AG20443 (cell line): ENCODE data around the gene MIA2.
"Not testable (repeated sequence)": the region's sequence is repeated elsewhere in the genome, so short reads cannot be mapped to it uniquely, and the experiment has no call there.

ENCODE experiments used
- DNase-seq: peaks from one replicate; pipeline ENCODE4 v3.0.0; 2012; ENCODE audit warnings: low spot score, mixed read lengths

Gene MIA2

GRCh38 chr14:39231751-39232553 is 1.8 kb upstream of the MIA2 start:
- not testable (repeated sequence) for DNase-seq

DNA sequence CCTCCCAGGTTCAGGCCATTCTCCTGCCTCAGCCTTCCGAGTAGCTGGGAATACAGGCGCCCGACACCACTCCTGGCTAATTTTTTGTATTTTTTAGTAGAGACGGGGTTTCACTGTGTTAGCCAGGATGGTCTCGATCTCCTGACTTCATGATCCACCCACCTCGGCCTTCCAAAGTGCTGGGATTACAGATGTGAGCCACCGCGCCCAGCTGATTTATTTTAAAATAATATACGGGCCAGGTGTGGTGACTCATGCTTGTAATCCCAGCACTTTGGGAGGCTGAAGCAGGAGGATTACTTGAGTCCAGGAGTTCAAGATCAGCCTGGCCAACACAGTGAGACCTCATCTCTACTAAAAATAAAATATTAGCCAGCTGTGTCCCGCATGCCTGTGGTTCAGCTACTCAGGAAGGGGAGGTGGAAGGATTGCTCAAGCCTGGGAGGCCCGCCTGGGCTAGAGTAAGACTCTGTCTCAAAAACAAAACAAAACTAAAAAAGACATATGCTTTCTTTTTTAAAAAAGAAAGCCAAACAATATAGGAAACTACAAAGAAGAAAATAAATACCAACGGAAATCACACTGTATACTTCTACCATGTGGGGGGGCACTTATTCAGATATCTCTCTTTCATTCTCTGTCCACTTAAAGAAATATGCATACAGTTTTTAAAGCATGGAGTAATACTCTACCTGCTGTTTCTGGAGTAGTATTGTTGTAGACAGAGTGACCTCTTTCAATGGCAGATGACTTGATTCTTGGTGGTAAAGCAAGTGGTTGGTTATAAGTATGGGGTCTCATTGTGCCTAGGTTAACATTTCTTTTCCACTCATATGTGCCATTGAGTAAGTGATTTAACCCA is 930 bp upstream of the MIA2 start:
- DNase-seq: peak; percentile 76

DNA sequence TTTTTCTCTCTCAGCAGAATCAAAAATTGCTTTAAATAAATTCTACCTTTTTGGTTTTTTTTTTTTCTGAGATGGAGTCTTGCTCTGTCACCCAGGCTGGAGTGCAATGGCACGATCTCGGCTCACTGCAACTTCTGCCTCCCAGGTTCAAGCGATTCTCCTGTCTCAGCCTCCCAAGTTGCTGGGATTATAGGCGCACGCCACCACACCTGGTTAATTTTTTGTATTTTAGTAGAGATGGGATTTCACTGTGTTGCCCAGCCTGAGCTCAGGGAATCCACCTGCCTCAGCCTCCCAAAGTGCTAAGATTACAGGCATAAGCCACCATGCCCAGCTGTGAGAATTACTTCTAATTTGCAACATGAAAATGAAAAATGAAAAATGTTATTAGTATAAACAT is 1.3 kb downstream of the MIA2 start:
- DNase-seq: not testable (repeated sequence)

DNA sequence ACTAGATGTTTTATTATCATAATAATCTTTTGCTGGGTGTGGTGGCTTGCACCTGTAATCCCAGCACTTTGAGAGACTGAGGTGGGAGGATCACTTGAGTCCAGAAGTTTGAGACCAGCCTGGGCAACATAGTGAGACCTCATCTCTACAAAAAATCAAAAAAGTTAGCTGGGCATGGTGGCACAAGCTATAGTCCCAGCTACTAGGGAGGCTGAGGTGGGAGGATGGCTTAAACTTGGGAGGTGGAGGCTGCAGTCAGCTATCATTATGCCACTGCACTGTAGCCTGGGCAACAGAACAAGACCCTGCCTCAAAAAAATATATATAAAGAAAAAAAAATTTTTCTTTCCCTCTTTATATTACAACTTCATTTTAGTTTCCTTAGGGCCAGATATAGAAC is 1.8 kb downstream of the MIA2 start:
- DNase-seq: not testable (repeated sequence)

DNA sequence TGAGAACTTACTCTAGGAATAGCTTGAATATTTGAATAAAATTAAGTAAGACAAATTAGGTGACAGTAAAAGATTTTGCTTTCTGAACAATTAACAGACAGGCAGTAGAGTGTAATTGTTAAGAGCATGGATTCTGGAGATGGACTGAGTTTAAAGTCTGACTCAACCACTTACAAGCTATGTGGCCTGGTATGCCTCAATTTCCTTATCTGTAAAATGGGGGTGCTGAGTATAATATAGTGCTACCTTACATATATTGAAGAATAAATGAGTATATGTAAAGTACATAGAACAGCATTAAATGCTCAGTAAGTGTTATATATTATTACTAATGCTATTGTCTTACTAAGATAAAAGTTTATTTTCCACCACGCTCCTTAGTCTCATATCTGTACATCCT is 7.1 kb downstream of the MIA2 start:
- DNase-seq: no peak

GRCh38 chr14:39241637-39242036 is 7.9 kb downstream of the MIA2 start:
- DNase-seq: no peak

- DNase-seq: no peak
These were observed 10.1 kb downstream of the MIA2 start for GRCh38 chr14:39243831-39244230.

GRCh38 chr14:39246618-39247017 is 12.9 kb downstream of the MIA2 start:
- no peak for DNase-seq

- peak; percentile 83 for DNase-seq
These were observed 13.5 kb downstream of the MIA2 start for GRCh38 chr14:39247256-39247655.

DNA sequence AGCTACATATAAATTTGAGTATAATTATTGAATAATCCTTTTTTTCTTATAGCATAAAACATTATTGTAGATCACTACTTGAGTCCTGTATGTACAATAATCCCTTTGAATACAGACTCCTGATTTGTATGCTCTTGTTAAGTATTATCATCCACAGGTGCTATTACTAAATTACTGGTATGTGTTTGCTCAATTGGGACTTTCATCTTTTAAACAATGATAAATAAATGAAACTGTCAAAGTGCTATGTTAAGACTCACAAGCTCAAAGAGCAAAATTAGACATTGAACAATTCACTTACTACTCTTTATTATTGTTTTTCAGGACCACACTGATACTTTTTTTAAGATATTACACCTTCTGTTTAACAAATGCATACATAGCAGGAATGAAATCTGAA is 17.8 kb downstream of the MIA2 start:
- DNase-seq: no peak

GRCh38 chr14:39257388-39257787 is 23.7 kb downstream of the MIA2 start:
- not testable (repeated sequence) for DNase-seq

DNA sequence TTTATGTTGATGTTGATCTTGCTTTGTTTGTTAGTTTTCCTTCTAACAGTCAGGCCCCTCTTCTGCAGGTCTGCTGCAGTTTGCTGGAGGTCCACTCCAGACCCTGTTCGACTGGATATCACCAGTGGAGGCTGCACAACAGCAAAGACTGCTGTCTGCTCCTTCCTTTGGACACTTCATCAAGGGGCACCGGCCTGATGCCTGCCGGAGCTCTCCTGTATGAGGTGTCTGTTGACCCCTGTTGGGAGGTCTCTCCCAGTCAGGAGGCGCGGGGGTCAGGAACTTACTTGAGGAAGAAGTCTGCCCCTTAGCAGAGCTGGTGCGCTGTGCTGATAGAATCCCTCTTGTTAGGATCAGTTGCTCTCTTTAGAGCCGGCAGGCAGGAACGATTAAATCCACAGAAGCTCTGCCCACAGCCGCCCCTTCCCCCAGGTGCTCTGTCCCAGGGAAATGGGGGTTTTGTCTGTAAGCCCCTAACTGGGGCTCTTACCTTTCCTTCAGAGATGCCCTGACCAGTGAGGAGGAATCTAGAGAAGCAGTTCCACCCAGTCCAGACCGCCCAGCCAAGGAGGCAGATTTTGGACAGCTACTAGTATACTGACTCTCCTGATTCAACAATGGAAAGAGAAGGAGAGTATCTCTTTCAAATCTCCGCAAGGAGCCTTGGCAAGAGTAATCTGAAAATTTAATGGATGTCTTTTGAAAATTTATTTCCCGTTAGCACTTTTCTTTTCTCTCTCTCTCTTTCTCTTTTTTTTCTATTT is 25.2 kb downstream of the MIA2 start:
- DNase-seq: no peak

DNA sequence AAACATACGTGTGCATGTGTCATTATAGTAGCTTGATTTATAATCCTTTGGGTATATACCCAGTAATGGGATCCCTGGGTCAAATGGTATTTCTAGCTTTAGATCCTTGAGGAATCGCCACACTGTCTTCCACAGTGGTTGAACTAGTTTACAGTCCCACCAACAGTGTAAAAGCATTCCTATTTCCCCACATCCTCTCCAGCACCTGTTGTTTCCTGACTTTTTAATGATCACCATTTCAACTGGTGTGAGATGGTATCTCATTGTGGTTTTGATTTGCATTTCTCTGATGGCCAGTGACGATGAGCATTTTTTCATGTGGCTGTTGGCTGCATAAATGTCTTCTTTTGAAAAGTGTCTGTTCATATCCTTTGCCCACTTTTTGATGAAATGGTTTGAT is 26.4 kb downstream of the MIA2 start:
- DNase-seq: not testable (repeated sequence)

DNA sequence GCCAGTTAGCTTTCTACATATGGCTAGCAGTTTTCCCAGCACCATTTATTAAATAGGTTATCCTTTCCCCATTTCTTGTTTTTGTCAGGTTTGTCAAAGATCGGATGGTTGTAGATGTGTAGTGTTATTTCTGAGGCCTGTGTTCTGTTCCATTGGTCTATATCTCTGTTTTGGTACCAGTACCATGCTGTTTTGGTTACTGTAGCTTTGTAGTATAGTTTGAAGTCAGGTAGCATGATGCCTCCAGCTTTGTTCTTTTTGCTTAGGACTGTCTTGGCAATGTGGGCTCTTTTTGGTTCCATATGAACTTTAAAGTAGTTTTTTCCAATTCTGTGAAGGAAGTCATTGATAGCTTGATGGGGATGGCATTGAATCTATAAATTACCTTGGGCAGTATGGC is 28.5 kb downstream of the MIA2 start:
- DNase-seq: not testable (repeated sequence)

- no peak for DNase-seq
These were observed 30.3 kb downstream of the MIA2 start for GRCh38 chr14:39264057-39264456.

DNA sequence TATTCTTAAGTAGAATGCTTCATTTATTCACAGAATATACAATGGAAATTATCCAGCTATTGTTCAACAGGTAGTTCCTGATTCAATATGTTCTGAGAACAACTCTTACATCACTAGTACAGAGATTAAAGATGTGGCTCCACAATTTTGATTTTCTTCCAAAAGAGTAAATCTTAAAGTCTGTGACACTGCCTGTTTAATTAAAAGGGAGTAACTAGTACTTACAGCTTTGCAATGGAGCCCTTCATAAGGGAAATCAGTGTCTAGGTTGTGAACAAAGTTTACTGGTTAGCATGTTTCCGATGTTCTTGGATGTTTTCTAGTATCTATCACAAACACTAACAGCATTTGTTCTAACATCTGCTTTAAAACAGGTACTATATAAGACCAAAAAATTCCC is 30.8 kb downstream of the MIA2 start:
- no peak for DNase-seq

- no peak for DNase-seq
These were observed 31.3 kb downstream of the MIA2 start for GRCh38 chr14:39265033-39265432.

DNA sequence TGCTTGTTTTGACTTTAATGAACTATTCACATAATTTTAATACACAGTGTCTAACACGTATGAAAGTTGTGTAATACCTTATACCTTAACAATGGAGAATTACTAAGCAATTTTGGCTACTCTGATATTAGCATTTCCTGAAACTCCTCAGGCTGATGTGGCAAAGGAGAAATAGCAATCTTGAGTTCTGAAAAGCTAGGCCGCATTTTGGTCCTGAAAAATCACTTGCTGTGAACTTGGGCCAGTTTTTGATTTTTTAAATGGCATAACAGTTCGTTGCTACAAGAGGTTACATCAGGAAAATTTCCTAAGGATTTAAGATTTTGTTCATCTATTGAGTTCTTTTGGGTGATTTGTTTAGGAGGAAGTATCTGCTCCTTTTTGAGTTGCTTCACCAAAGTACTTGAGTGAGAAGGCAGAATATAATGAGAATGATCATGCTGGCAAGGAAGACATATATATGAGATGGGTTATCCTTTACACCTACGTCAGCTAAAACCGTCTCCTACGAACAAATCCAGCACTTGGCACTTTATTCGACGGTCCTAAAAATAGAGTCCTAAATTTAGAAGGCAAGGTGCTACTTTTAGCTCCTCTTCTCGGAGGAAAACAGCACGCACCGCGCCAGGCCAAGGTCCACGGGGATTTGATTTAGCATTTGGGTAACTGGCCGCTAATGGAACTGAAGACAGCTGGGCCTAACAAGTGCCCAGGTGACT is 32.2 kb downstream of the MIA2 start:
- DNase-seq: no peak

GRCh38 chr14:39266525-39266870 is 32.8 kb downstream of the MIA2 start:
- DNase-seq: peak; percentile 68

GRCh38 chr14:39266871-39267607 is 33.3 kb downstream of the MIA2 start:
- DNase-seq: peak; percentile 90

DNA sequence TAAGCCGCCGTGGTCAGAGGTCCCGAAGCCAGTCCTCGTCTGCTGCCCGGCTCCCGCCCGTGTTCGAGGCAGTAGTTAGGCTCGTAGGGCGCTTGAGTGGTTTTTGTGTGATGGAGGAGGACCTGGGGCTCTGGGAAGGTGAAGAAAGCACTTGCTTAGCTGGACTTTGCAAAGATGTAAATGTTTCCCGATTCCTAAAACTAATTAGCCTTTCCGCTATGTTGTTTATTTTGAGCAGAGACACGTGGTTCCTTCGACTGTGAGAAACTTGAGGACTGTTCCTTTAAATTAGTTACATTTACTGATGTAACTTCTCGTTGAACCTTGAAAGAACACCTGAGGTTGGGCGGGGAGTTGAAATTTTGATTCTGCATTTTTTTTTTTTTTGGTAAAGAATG is 33.9 kb downstream of the MIA2 start:
- DNase-seq: no peak
